HG03135 (cell line): Measurements from ENCODE around the gene DNLZ.
"Not testable (repeated sequence)": the region's sequence is repeated elsewhere in the genome, so short reads cannot be mapped to it uniquely, and the experiment has no call there.

ENCODE experiments used
- ATAC-seq: cut with Tn5 transposase; IDR thresholded peaks from one replicate; pipeline ENCODE4 v1.9.1; 2021; ENCODE audit warnings: mild to moderate bottlenecking, moderate library complexity; ENCODE audit not compliant: unreplicated experiment

DNLZ gene

DNA sequence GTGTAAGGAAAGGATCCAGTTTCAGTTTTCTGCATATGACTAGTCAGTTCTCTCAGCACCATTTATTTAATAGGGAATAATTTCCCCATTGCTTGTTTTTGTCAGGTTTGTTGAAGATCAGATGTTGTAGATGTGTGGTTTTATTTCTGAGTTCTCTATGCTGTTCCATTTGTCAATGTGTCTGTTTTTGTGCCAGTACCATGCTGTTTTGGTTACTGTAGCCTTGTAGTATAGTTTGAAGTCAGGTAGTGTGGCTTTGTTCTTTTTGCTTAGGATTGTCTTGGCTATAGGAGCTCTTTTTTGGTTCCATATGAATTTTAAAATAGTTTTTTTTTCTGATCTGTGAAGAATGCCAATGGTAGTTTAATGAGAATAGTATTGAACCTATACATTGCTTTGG, 42.6 kb downstream of the DNLZ start:
- ATAC-seq: not testable (repeated sequence)

DNA sequence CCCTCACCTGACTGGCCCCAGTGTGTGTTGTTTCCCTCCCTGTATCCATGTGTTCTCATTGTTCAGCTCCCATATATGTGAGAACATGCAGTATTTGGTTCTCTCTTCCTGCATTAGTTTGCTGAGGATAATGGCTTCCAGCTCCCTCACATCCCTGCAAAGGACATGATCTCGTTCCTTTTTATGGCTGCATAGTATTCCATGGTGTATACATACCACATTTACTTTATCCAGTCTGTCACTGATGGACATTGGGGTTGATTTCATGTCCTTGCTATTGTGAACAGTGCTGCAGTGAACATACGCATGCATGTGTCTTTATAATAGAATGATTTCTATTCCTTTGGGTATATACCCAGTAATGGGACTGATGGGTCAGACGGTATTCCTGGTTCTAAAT, 43.6 kb downstream of the DNLZ start:
- not testable (repeated sequence) for ATAC-seq

DNA sequence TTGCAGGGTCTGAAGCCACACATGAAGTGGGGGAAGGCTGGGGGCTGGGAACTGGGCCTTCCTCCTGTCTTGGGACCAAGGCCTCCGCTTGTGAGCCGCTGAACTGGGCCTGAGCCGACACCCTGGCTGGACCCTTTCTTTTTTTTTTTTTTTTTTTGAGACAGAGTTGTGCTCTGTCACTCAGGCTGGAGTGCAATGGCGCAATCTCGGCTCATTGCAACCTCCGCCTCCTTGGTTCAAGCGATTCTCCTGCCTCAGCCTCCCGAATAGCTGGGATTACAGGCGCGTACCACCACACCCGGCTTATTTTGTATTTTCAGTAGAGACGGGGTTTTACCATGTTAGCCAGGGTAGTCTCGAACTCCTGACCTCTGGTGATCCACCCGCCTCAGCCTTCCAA, 44.3 kb downstream of the DNLZ start:
- not testable (repeated sequence) for ATAC-seq

DNA sequence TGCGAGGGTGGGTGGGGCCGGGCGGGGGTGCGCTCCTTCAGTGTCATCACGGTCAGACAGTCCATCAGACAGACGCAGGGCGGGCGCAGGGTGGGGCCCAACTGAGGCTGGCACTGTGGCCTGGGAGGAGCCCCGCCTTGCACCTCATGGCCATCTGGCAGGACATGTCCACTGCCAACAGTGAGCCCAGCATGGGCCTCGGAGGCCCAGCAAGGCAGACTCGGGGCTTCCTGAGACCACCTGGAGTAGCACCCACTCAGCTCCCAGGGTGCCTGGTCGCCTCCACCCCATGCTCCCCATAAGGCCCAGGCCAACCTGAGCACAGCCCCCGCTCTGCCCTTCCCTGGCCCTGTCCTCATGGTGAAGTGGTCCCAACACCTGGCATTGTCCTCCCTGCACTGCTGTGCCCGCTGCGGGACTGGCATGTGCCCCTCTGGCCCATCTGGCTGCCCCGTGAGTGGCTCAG, 44.7 kb downstream of the DNLZ start:
- no peak for ATAC-seq

DNA sequence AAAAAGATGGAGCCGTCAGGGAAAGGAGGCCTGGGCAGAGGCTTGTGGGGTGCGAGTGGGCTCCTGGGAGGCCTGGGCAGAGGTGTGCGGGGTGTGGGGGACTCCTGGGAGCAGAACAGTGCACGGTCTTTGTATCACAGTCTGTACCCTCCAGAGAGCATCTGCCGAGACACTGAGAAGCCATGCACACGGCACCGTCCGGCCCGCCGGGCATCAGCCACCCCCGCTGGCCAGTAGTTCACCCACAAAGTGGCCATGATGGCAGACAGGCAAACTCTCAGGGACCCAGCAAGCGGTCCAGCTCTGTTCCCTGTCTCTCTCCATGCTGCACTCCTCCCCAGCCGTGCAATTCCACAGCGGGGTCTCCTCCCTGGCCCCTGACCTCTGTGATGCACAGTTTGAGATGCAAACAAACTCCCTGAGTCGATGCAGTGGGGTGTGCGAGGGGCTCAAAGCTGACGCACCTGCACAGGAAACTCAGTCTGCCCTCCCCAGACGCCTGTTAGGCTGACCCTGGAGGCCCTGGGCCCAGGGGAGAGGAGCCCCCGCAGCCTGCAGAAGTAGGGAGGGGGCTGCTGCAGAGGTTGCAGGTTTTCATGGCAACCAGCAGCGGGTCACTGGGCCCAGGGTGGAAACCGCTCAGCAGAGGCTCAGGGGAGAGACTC, 45.3 kb downstream of the DNLZ start:
- ATAC-seq: no peak

DNA sequence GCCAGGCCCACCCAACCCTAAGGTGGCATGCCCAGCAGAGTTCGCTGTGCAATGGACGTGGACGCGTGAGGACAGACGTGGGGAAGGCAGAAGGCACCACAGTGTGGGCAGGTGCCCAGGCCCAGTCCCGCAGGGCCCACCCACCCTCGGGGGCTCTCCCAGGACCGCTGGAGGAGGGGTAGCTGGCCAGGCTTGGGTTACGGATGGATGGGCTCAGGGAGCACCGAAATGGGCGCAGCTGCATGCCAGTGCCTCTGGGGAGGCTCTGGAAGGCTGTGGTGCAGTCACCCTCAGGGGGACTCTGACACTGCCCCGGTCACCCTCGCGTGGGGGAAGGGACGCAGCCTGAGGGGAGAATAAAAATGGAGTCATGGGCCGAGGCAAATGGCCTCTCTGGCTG, 45.8 kb downstream of the DNLZ start:
- ATAC-seq: no peak

DNA sequence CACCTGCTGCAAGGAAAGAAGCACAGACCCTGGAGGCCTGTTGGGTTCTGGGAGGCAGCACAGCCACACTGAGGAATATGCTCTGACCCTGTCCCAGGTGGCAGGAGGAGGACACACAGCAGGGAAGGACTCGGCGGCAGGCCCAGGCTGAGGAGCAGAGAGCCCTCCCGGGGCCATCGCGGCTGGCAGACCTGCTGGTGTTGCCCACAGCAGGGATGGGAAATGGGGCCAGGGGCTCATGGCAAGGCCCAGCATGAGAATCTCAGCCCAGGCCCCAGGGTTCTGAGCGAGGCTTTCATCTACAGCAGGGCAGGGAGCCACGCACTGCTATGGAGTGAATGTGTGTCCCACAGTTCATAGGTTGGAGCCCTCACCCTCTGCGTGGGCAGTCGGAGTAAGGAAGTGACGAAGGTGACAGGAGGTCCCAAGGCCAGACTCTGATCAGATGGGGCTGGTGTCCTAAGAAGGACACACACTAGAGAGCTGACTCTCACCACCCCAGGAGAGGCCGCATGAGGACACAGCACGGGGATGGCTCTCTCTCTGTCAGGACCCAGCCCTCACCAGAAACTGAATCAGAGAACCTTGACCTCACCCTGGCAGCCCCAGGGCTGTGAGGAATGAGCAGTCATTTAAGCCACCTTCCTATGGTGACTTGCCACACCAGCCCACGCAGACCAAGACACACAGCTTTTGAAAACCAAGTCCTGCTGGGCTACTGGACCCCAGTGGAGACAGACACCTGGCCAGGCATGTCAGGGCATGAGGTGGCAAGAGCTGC, 46.5 kb downstream of the DNLZ start:
- ATAC-seq: no peak

DNA sequence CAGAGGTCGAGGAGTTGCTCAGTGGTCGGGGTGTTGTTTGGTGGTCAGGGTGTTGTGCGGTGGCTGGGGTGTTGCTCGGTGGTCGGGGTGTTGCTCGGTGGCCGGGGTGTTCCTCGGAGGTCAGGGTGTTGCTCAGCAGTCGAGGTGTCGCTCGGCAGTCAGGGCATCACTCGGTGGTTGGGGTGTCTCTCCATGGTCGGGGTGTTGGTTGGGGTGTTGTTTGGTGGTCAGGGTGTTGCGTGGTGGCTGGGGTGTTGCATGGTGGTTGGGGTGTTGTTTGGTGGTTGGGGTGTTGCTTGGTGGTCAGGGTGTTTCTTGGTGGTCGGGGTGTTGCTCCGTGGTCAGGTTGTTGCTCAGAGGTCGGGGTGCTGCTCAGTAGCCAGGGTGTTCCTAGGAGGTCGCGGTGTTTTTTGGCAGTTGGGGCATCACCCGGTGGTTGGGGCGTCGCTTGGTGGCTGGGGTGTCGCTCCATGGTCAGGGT, 47.2 kb downstream of the DNLZ start:
- ATAC-seq: no peak

DNA sequence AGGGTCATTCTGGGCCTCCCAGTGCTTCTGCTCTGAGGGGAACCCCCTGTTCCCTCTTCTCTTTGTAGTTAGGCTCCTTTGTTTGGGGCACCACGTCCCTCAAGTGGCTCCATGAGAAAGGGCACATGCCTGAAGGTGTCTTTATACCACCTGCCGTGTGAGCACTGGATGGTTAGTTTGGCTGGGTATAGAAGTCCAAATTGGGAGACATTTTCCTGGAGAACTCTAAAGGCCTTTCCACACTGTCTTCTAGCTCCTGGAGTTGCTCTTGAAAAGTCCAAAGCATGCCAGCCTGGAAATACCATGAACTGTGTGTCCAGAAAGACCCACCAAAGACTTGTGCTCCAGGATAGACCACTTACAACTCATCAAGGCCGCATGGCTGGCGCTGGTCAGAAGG, 48.6 kb downstream of the DNLZ start:
- no peak for ATAC-seq

DNA sequence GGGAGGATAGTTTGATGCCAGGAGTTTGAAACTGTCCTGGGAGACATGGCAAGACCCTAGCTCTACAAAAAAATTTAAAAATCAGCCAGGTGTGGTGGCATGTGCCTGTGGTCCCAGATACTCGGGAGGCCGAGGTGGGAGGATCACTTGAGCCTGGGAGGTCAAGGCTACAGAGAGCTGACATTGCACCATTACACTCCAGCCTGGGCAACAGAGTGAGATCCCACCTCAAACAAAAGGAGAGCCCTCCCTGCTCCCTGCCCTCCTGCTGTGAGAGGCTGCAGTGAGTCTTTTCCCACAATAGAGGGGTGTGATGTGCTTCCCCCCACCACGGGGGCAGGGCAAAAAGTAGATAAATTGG, 49.5 kb downstream of the DNLZ start:
- ATAC-seq: no peak

DNA sequence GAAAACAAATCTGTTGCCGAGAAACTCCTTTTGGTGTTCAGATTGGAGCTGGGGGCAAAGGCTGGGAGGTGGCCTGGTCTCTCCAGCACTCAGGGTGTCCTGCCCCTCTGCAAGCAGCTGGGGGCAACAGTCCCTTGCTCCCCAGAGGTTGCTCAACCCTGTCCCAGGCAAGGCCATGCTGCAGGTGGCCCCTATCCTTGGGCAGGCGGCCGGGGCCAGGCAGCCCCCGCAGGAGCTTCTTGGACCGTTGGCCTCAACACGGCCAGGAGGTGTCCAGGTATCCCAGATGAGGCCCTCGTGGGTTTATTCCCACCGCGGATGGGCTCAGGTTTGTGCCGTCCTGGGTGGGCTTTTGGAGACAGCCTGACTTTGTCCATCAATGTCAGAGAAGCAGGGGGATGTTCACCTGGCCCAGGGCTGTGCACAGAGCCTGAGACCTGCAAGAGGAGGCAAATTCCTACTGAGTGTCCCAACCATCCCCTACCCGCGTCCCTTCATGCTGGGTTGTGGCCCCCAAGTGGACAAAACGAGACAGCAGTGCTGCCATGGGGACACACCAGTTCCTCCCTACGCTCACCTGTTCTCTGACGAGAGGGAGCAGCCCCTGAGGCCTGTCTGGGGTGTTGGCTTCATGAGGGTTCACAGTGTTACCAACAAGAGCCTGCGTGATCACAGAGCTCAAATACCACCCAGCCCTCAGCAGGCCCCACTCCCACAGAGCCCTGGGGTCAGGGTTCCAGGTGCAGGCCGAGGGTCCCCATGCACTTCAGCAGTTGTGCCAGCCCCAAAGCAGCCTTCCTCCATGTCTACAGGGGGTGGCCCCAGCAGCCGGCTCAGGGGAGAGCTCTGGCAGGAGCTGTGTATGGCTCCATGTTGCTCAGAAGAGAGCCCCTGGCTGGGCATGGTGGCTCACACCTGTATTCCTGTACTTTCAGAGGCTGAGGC, 50.2 kb downstream of the DNLZ start:
- no peak for ATAC-seq

DNA sequence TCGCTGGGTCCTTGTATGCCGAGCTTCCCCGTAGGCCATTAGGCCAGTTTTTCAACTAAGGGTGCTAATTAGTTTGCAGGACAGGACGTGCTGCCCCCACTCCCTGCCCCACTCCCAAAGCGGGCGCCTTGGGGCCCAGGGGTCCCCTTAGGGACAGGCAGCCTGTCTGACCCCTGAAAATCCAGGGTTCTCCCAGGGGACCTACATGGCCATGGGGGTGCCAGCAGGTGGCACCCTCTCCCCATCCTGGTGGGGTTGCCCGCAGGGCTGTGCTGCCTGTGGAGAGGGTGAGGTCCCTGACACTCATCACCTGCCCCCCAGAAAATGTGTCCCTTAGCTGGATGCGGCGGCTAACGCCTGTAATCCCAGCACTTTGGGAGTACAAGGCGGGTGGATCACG, 51.1 kb downstream of the DNLZ start:
- ATAC-seq: no peak

DNA sequence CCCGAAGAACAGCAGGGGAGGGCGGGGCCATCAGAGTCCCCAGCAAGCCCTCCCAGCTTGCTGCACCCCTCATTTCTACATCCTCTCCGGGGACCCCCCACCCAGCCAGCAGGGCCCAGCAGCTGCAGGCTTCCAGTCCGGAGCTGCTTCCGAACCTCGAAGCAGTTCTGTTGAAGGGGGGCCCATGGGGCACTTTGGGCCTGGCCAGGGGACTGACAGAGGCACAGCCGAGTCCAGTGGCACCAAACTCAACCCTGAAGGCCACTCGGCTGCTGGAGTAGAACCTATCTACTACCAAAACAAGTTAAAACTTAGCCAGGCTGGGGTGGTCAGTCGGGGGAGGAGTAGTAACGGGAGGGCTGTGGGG, 51.6 kb downstream of the DNLZ start:
- no peak for ATAC-seq

DNA sequence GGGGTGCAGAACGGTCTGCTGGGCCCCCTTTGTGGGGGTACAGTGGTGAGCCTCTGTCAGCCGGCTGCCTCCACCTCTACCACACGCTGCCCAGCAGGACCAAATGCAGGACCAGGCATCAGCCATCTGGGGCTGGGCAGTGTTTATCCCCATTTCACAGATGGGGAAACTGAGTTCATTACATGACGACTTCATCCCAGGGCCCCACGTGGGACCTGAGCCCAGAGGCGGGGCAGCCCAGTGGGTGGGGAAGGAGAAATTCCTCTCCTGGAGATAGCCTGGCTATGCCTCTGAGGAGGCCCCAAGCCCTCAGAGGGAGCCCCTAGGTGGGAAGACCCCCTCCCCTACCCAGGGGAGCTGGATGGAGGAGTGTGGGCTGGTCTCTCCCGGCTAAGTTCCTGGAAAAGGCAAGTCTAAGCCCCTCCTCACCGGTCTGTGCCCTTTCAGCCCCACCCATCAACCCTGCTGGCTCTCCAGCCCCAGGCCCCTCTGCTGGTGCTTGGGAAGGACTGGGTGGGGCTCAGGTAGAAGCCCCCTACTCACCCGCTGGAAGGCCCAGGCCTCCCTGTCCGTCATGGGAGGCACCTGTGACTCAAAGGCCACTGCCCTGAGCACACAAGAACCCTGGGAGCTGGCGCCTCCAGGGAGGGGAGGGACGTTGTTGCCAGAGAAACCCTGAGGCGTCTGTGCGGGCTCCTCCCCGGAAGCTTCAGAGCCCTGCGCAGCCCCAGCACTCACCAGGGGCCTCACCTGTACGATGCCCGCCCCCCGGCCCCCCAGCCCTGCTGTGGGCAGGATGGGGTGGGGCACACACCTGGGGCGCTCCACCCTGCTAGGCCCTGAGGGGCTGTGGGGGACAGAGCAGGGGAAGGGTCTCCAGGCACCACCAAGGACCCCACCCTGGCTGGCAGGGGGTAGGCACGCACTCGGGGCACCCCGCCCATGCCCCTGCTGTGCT, 52.2 kb downstream of the DNLZ start:
- ATAC-seq: no peak

DNA sequence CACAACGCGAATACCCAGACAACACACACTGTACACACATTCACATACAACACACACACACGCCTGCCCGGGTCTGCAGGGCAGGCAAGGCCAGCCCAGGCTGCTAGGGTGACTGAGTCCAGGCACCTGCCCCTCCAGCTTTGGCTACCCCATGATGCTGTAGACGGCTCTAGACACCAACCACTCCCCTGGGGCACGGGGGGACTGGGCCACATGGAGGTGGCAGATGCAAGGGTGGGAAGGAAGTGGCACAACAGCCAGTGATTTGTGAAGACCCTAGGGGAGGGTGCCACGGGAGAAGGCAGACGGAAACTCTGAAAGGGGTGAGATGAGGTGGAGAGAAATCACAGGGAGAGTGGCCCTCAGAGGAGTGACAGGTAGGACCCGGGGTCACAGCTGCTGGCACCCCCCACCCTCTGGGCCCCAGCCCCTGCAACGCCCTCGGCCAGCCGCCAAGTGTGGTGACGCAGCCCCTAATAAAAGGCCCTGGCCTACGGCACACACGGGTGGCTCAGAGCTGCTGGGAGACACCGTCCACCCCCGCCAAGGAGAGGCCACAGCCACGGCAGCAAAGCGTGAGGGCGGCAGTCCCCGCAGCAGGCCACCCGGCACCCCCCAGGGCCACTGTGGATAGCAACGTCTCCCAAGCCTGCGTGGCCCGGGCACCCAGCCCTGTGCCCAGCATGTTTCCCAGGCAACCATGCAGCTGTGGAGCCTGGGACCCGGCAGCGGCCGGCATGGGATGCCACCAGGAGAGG, 53.1 kb downstream of the DNLZ start:
- no peak for ATAC-seq

DNA sequence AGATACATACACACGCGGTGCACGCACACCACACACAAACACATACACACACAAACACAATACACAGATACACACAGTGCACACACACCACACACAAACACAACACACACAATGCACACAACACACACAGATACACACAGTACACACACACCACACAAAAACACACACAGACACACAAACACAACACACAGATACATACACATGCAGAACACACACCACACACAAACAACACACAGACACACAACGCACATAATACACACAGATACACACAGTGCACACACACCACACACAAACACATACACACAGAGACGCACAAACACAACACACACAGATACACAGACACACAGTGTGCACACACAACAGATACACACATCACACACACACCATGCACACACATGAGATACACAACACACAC, 53.7 kb downstream of the DNLZ start:
- no peak for ATAC-seq
